ENCODE results near the gene KIR3DL2.
"Not testable (repeated sequence)": the region's sequence is repeated elsewhere in the genome, so short reads cannot be mapped to it uniquely, and the experiment has no call there.

KIR3DL2 gene

DNA sequence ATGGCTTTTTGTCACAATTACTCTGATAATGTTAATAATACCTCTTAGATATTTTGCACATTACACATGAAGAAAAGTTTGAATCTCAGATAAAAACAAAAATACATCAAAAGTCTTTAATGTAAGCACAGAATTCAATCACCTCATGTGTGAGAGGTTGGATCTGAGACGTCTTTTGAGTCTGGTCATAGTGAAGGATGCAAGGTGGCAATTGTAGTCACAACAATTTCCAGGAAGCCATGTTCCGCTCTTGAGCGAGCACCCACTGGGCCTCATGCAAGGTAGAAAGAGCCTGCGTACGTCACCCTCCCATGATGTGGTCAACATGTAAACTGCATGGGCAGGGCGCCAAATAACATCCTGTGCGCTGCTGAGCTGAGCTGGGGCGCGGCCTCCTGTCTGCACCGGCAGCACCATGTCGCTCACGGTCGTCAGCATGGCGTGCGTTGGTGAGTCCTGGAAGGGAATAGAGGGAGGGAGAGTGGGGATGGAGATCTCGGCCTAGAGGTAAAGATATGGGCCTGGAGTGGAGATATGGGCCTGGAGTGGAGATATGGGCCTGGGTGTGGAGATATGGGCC is at the start of gene KIR3DL2:
Gene KIR3DL2 (plus strand): TSS at position 383 of the 580 bp plus-strand sequence. CDS start 33 bp downstream, at position 416.
- H3K79me2 ChIP-seq (ENCODE audit: low read length); H2AFZ ChIP-seq (ENCODE audit: low read depth, low read length); H3K4me1 ChIP-seq (ENCODE audit: low read length); H3K9ac ChIP-seq (ENCODE audit: low read length); H3K4me2 ChIP-seq (ENCODE audit: low read length); H3K36me3 ChIP-seq (replicated peaks; ENCODE audit: low read depth, low read length); H3K27ac ChIP-seq (ENCODE audit: low read length); H4K20me1 ChIP-seq (ENCODE audit: insufficient read depth, low read length); H3K4me3 ChIP-seq (ENCODE audit: low read length); H3K9me3 ChIP-seq (ENCODE audit: insufficient read depth, low read length): not testable (repeated sequence)
- peaks cover 14% of the 10 kb centered on the region for H3K27me3 ChIP-seq (ENCODE audit: low read depth, low read length)

DNA sequence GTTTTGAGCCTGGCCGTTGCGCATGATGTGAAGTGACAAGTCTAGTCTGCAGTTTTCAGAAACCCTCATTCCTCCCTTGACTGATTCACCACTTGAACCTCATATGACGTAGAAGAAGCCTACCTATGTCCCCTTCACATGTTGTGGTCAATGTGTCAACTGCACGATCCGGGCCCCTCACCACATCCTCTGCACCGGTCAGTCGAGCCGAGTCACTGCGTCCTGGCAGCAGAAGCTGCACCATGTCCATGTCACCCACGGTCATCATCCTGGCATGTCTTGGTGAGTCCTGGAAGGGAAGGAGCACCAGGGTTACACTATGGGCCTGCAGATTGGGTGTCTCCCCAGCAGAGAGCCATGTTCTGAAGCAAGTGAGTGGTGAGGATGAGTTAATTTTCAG is 46.8 kb upstream of the KIR3DL2 start, which contains the start of gene KIR2DL4:
Gene KIR2DL4 (plus strand): TSS at position 201 of the 400 bp plus-strand sequence. CDS start 42 bp downstream, at position 243.
- no peaks in the 10 kb centered on the region for H3K4me1 ChIP-seq (ENCODE audit: low read length)
- no peak within 1 kb of the TSS for H3K4me3 ChIP-seq (ENCODE audit: low read length)
- H3K9me3 ChIP-seq (ENCODE audit: insufficient read depth, low read length): no peaks in the 10 kb centered on the region
- H3K4me2 ChIP-seq (ENCODE audit: low read length): no peak within 1 kb of the TSS
- H3K27me3 ChIP-seq (ENCODE audit: low read depth, low read length): peaks cover 58% of the 10 kb centered on the region
- H4K20me1 ChIP-seq (ENCODE audit: insufficient read depth, low read length): no peaks in the 10 kb centered on the region
- no peaks in the 10 kb centered on the region for H3K36me3 ChIP-seq (replicated peaks; ENCODE audit: low read depth, low read length)
- TF ChIP-seq EZH2phosphoT487 (IDR thresholded peaks at IDR 0.05; ENCODE audit: low read depth): no peak
- TF ChIP-seq, protein P1, sequence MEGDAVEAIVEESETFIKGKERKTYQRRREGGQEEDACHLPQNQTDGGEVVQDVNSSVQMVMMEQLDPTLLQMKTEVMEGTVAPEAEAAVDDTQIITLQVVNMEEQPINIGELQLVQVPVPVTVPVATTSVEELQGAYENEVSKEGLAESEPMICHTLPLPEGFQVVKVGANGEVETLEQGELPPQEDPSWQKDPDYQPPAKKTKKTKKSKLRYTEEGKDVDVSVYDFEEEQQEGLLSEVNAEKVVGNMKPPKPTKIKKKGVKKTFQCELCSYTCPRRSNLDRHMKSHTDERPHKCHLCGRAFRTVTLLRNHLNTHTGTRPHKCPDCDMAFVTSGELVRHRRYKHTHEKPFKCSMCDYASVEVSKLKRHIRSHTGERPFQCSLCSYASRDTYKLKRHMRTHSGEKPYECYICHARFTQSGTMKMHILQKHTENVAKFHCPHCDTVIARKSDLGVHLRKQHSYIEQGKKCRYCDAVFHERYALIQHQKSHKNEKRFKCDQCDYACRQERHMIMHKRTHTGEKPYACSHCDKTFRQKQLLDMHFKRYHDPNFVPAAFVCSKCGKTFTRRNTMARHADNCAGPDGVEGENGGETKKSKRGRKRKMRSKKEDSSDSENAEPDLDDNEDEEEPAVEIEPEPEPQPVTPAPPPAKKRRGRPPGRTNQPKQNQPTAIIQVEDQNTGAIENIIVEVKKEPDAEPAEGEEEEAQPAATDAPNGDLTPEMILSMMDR (IDR thresholded peaks at IDR 0.05; ENCODE audit: low read depth, low read length): no peak
- no peak within 1 kb of the TSS for H2AFZ ChIP-seq (ENCODE audit: low read depth, low read length)
- H3K79me2 ChIP-seq (ENCODE audit: low read length): no peaks in the 10 kb centered on the region
- no peak within 1 kb of the TSS for H3K27ac ChIP-seq (ENCODE audit: low read length)
- no peak within 1 kb of the TSS for H3K9ac ChIP-seq (ENCODE audit: low read length)

DNA sequence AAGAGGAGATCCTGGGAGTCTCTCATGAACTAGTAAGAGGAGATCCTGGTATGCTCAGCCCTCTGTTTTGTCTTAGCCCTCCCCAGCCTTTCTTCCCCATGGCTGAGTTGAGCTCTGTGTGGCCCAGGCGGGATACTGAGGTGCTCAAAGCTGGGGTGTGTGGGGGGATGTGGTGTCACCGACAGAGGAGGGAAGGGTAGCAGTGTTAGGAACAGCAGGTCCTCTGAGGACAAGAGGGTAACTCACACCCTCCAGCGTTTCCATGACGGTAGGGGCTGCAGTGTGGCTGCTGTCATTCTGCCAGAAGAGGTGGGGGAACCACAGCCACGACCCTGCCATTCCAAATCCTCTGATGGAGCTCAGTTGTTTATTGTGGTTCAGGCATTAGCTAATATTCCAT is 46.1 kb upstream of the KIR3DL2 start:
- H3K4me3 ChIP-seq (ENCODE audit: low read length): no peak overlapping the region
- H3K9me3 ChIP-seq (ENCODE audit: insufficient read depth, low read length): no peaks in the 10 kb centered on the region
- no peak overlapping the region for H3K4me2 ChIP-seq (ENCODE audit: low read length)
- H3K27me3 ChIP-seq (ENCODE audit: low read depth, low read length): peaks cover 57% of the 10 kb centered on the region
- H3K79me2 ChIP-seq (ENCODE audit: low read length): no peaks in the 10 kb centered on the region
- H3K9ac ChIP-seq (ENCODE audit: low read length): no peak overlapping the region
- no peak for TF ChIP-seq EZH2phosphoT487 (IDR thresholded peaks at IDR 0.05; ENCODE audit: low read depth)
- TF ChIP-seq, protein P1 (IDR thresholded peaks at IDR 0.05; ENCODE audit: low read depth, low read length): no peak
- no peaks in the 10 kb centered on the region for H3K36me3 ChIP-seq (replicated peaks; ENCODE audit: low read depth, low read length)
- H3K27ac ChIP-seq (ENCODE audit: low read length): no peak overlapping the region
- no peaks in the 10 kb centered on the region for H3K4me1 ChIP-seq (ENCODE audit: low read length)
- no peaks in the 10 kb centered on the region for H4K20me1 ChIP-seq (ENCODE audit: insufficient read depth, low read length)
- no peak overlapping the region for H2AFZ ChIP-seq (ENCODE audit: low read depth, low read length)

DNA sequence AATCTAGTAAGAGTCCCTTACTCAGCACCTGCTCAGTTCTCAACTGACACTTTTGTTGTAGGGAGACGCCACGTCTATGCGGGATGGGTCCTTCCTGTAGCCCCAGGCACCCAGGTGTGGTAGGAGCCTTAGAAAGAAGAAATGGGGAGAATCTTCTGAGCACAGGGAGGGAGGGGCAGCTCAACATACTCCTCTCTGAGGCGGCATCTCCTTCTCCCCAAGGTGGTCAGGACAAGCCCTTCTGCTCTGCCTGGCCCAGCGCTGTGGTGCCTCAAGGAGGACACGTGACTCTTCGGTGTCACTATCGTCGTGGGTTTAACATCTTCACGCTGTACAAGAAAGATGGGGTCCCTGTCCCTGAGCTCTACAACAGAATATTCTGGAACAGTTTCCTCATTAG is 45.7 kb upstream of the KIR3DL2 start:
- H3K79me2 ChIP-seq (ENCODE audit: low read length): no peaks in the 10 kb centered on the region
- H3K4me2 ChIP-seq (ENCODE audit: low read length): no peak overlapping the region
- no peaks in the 10 kb centered on the region for H3K36me3 ChIP-seq (replicated peaks; ENCODE audit: low read depth, low read length)
- no peaks in the 10 kb centered on the region for H3K9me3 ChIP-seq (ENCODE audit: insufficient read depth, low read length)
- H3K27ac ChIP-seq (ENCODE audit: low read length): no peak overlapping the region
- no peak overlapping the region for H3K4me3 ChIP-seq (ENCODE audit: low read length)
- H4K20me1 ChIP-seq (ENCODE audit: insufficient read depth, low read length): no peaks in the 10 kb centered on the region
- no peaks in the 10 kb centered on the region for H3K4me1 ChIP-seq (ENCODE audit: low read length)
- no peak overlapping the region for H2AFZ ChIP-seq (ENCODE audit: low read depth, low read length)
- peaks cover 57% of the 10 kb centered on the region for H3K27me3 ChIP-seq (ENCODE audit: low read depth, low read length)
- TF ChIP-seq EZH2phosphoT487 (IDR thresholded peaks at IDR 0.05; ENCODE audit: low read depth): no peak
- TF ChIP-seq, protein P1 (IDR thresholded peaks at IDR 0.05; ENCODE audit: low read depth, low read length): no peak
- H3K9ac ChIP-seq (ENCODE audit: low read length): no peak overlapping the region

Measured in OCI-LY3 (cell line).